CD4-positive, alpha-beta T cell treated with Interleukin-12 subunit alpha and Interleukin-12 subunit beta, for 1 hour (primary cell): Measurements from ENCODE around the gene HYPK.

Experiments used
- DNase-seq: peaks from one replicate; pipeline ENCODE4 v3.0.0-alpha.2; 2020

HYPK gene

GRCh38 chr15:43852607-43853006 lies 52.2 kb downstream of the HYPK start:
- DNase-seq = no peak
